ENCODE results near the gene ALLC. TPM values are rescaled to one million over a fixed set of nuclear protein-coding genes. Genes with fewer than 3 reads are reported as not detected.

Gene ALLC
- total and polyA plus RNA-seq, 2 experiments from 2014 or later, result not detected

DNA sequence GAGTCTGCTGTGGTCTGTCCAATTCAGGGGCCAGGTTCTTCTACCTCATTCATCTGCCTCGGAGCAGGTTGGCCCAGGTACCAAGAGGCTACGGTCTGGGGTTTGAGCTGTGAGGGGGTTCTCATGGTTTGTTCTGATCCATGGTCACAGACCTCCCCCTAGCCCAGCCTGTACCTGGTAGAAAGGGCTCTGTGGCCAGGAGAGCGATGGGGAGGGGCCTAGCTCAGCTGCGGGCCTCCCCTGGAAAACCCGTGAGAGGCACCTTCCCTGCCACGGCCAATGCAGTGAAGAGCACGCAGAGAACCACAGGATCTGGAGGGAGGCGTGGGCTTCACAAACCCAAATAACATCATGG, 19.6 kb upstream of the ALLC start:
- no peak overlapping the region for H2AFZ ChIP-seq
- H3K4me3 ChIP-seq, result no peak overlapping the region
- no peaks in the 10 kb centered on the region for H3K4me1 ChIP-seq (ENCODE audit: insufficient read depth)
- no peak overlapping the region for H3K4me2 ChIP-seq
- TF ChIP-seq ZNF114 (CRISPR knock-in tag; IDR thresholded peaks at IDR 0.05) (no peak), EZH2phosphoT487 (IDR thresholded peaks at IDR 0.05; ENCODE audit: unreplicated experiment) (no peak), POLR2AphosphoS5 (IDR thresholded peaks at IDR 0.05; ENCODE audit: low read depth) (no peak), EZH2 (IDR thresholded peaks at IDR 0.05; ENCODE audit: low read depth, unreplicated experiment) (no peak), CREB1 (CRISPR knock-in tag; IDR thresholded peaks at IDR 0.05; ENCODE audit: low read depth) (no peak), ZNF331 (CRISPR knock-in tag; IDR thresholded peaks at IDR 0.05; ENCODE audit: low read depth) (no peak), STAT1 (IDR thresholded peaks at IDR 0.05; ENCODE audit: unreplicated experiment) (no peak)
- TF ChIP-seq, protein P1, sequence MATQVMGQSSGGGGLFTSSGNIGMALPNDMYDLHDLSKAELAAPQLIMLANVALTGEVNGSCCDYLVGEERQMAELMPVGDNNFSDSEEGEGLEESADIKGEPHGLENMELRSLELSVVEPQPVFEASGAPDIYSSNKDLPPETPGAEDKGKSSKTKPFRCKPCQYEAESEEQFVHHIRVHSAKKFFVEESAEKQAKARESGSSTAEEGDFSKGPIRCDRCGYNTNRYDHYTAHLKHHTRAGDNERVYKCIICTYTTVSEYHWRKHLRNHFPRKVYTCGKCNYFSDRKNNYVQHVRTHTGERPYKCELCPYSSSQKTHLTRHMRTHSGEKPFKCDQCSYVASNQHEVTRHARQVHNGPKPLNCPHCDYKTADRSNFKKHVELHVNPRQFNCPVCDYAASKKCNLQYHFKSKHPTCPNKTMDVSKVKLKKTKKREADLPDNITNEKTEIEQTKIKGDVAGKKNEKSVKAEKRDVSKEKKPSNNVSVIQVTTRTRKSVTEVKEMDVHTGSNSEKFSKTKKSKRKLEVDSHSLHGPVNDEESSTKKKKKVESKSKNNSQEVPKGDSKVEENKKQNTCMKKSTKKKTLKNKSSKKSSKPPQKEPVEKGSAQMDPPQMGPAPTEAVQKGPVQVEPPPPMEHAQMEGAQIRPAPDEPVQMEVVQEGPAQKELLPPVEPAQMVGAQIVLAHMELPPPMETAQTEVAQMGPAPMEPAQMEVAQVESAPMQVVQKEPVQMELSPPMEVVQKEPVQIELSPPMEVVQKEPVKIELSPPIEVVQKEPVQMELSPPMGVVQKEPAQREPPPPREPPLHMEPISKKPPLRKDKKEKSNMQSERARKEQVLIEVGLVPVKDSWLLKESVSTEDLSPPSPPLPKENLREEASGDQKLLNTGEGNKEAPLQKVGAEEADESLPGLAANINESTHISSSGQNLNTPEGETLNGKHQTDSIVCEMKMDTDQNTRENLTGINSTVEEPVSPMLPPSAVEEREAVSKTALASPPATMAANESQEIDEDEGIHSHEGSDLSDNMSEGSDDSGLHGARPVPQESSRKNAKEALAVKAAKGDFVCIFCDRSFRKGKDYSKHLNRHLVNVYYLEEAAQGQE (IDR thresholded peaks at IDR 0.05; ENCODE audit: unreplicated experiment), result no peak
- TF ChIP-seq, protein P2, sequence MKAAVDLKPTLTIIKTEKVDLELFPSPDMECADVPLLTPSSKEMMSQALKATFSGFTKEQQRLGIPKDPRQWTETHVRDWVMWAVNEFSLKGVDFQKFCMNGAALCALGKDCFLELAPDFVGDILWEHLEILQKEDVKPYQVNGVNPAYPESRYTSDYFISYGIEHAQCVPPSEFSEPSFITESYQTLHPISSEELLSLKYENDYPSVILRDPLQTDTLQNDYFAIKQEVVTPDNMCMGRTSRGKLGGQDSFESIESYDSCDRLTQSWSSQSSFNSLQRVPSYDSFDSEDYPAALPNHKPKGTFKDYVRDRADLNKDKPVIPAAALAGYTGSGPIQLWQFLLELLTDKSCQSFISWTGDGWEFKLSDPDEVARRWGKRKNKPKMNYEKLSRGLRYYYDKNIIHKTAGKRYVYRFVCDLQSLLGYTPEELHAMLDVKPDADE (IDR thresholded peaks at IDR 0.05), result no peak
- TF ChIP-seq, protein P3, sequence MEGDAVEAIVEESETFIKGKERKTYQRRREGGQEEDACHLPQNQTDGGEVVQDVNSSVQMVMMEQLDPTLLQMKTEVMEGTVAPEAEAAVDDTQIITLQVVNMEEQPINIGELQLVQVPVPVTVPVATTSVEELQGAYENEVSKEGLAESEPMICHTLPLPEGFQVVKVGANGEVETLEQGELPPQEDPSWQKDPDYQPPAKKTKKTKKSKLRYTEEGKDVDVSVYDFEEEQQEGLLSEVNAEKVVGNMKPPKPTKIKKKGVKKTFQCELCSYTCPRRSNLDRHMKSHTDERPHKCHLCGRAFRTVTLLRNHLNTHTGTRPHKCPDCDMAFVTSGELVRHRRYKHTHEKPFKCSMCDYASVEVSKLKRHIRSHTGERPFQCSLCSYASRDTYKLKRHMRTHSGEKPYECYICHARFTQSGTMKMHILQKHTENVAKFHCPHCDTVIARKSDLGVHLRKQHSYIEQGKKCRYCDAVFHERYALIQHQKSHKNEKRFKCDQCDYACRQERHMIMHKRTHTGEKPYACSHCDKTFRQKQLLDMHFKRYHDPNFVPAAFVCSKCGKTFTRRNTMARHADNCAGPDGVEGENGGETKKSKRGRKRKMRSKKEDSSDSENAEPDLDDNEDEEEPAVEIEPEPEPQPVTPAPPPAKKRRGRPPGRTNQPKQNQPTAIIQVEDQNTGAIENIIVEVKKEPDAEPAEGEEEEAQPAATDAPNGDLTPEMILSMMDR (conservative IDR thresholded peaks at IDR 0.05; ENCODE audit: low read depth in 2 of 2), result no peak
- TF ChIP-seq, protein P4, sequence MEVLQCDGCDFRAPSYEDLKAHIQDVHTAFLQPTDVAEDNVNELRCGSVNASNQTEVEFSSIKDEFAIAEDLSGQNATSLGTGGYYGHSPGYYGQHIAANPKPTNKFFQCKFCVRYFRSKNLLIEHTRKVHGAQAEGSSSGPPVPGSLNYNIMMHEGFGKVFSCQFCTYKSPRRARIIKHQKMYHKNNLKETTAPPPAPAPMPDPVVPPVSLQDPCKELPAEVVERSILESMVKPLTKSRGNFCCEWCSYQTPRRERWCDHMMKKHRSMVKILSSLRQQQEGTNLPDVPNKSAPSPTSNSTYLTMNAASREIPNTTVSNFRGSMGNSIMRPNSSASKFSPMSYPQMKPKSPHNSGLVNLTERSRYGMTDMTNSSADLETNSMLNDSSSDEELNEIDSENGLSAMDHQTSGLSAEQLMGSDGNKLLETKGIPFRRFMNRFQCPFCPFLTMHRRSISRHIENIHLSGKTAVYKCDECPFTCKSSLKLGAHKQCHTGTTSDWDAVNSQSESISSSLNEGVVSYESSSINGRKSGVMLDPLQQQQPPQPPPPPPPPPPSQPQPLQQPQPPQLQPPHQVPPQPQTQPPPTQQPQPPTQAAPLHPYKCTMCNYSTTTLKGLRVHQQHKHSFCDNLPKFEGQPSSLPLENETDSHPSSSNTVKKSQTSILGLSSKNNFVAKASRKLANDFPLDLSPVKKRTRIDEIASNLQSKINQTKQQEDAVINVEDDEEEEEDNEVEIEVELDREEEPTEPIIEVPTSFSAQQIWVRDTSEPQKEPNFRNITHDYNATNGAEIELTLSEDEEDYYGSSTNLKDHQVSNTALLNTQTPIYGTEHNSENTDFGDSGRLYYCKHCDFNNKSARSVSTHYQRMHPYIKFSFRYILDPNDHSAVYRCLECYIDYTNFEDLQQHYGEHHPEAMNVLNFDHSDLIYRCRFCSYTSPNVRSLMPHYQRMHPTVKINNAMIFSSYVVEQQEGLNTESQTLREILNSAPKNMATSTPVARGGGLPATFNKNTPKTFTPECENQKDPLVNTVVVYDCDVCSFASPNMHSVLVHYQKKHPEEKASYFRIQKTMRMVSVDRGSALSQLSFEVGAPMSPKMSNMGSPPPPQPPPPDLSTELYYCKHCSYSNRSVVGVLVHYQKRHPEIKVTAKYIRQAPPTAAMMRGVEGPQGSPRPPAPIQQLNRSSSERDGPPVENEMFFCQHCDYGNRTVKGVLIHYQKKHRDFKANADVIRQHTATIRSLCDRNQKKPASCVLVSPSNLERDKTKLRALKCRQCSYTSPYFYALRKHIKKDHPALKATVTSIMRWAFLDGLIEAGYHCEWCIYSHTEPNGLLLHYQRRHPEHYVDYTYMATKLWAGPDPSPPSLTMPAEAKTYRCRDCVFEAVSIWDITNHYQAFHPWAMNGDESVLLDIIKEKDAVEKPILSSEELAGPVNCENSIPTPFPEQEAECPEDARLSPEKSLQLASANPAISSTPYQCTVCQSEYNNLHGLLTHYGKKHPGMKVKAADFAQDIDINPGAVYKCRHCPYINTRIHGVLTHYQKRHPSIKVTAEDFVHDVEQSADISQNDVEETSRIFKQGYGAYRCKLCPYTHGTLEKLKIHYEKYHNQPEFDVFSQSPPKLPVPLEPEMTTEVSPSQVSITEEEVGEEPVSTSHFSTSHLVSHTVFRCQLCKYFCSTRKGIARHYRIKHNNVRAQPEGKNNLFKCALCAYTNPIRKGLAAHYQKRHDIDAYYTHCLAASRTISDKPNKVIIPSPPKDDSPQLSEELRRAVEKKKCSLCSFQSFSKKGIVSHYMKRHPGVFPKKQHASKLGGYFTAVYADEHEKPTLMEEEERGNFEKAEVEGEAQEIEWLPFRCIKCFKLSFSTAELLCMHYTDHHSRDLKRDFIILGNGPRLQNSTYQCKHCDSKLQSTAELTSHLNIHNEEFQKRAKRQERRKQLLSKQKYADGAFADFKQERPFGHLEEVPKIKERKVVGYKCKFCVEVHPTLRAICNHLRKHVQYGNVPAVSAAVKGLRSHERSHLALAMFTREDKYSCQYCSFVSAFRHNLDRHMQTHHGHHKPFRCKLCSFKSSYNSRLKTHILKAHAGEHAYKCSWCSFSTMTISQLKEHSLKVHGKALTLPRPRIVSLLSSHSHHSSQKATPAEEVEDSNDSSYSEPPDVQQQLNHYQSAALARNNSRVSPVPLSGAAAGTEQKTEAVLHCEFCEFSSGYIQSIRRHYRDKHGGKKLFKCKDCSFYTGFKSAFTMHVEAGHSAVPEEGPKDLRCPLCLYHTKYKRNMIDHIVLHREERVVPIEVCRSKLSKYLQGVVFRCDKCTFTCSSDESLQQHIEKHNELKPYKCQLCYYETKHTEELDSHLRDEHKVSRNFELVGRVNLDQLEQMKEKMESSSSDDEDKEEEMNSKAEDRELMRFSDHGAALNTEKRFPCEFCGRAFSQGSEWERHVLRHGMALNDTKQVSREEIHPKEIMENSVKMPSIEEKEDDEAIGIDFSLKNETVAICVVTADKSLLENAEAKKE (CRISPR knock-in tag; IDR thresholded peaks at IDR 0.05), result no peak
- Mint-ChIP-seq H3K27me3 (ENCODE audit: insufficient read depth, low read depth, poor library complexity) (peaks cover 17% of the 10 kb centered on the region), H3K4me1 (peaks cover 4% of the 10 kb centered on the region; the same call in 2 of the 3 replicates), H3K36me3 (ENCODE audit: low read depth) (no peaks in the 10 kb centered on the region; the same call in 2 of the 3 replicates), H3K4me3 (no peak overlapping the region), H3K27ac (no peak overlapping the region), H3K9me3 (no peaks in the 10 kb centered on the region)
- H4K20me1 ChIP-seq (replicated peaks; ENCODE audit: insufficient read depth), result no peaks in the 10 kb centered on the region
- H3K27me3 ChIP-seq (ENCODE audit: insufficient read depth), result no peaks in the 10 kb centered on the region
- DNase-seq (ENCODE audit: low spot score) (no peak), ATAC-seq (no peak)
- H3K79me2 ChIP-seq (replicated peaks; ENCODE audit: insufficient read depth), result no peaks in the 10 kb centered on the region
- H3K27ac ChIP-seq (ENCODE audit: low read depth), result no peak overlapping the region
- H3K9me2 ChIP-seq (ENCODE audit: insufficient read depth), result no peaks in the 10 kb centered on the region
- no peaks in the 10 kb centered on the region for H3K36me3 ChIP-seq (ENCODE audit: insufficient read depth)
- no peaks in the 10 kb centered on the region for H3F3A ChIP-seq (replicated peaks; ENCODE audit: low read depth)

Data from GM23338 (cell line).